ENCODE measurements around the gene PCNX2.

Gene PCNX2

GRCh38 chr1:233313434-233314155 lies 18.1 kb upstream of the PCNX2 start:
- H3K27ac ChIP-seq = no peak overlapping the region
- TF ChIP-seq CTCF (conservative IDR thresholded peaks at IDR 0.05) = no peak
- no peak for TF ChIP-seq ZFX (IDR thresholded peaks at IDR 0.05)

DNA sequence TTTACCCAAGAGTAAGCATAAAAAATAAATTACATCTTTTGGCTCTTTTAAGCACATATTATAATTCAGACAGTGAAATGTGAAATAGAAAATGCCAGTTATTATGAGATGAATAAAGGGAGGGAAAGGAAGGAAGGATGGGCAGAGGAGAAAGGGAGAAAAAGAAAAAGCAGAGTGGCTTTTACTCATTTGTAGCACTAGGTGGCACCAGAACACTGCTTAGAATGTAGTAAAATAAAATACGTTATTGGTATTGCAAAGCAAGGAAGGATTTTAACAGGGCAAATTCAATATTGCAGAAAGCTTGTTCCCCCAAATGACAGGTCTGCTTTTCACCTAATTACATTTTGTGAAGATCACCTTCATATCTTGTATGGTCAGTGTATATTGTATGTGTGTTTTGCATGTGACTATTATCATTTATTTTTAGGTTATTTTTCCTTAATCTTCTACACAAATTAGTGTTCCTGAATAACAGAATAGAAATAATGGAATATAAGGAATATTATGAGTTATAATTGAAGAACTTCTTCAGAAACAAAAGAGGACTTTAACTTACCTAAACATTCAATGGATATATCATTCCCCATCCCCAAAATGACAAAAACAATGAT lies 9.1 kb upstream of the PCNX2 start:
- H3K27ac ChIP-seq = no peak overlapping the region
- TF ChIP-seq CTCF (conservative IDR thresholded peaks at IDR 0.05) (peak; percentile 94), ZFX (IDR thresholded peaks at IDR 0.05) (no peak)

- TF ChIP-seq ZFX (IDR thresholded peaks at IDR 0.05) (no peak), CTCF (conservative IDR thresholded peaks at IDR 0.05) (no peak)
- H3K27ac ChIP-seq = no peak overlapping the region
Observed at GRCh38 chr1:233300326-233300725, 4.8 kb upstream of the PCNX2 start.

DNA sequence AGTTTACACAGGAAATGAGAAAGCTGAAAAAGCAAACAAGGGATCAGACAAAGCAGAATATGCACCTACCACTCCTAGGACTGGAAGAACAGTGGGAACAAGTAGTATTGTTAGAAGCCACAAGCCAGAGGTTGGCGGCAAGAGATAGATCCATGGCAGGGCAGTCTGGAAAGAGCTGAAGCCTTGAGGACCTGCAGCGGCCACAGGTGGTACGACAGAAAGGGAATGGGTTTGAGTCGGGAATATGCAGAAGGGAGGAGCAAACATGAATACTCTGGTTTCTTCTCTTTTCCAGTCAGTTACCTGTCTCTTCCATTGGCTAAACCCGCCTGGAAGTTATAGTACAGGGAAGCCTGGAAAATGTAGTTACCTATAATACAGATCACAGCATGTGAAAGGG lies 3.9 kb upstream of the PCNX2 start:
- TF ChIP-seq ZFX (IDR thresholded peaks at IDR 0.05) (no peak), CTCF (conservative IDR thresholded peaks at IDR 0.05) (no peak)
- no peak overlapping the region for H3K27ac ChIP-seq

DNA sequence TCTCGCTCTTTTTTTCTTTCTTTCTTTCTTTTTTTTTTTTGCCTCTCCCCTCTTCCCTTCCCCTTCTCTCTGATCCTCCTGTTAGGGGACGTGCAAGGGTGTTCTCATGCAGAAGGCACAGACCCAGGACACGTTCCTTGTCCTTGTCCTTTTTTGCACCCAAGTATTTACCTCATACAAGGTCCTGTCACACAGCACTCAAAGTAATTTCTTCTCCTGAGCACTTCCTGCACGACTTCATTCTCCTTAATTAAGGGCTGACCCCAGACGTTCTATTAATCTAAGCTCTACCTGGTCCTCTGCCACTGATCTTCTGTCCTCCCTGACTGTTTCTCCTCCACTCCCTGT lies 424 bp upstream of the PCNX2 start:
- H3K27ac ChIP-seq = peak overlapping the region; percentile 65

DNA sequence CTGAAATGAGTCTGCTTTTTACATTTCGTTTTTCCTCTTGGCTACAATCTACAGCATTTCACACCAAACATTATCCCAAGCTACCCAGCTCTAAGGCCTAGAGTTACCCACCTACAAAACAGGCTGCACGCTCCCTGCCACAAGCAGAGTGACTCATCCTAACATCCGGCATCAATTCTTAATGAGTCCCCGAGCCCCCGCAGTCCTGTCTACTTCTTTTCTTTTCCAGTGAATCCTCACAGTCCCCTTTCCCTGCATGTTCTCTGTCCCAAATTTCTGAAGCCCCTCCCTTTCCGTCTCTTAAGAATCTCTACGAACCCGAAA lies 650 bp downstream of the PCNX2 start:
- H3K27ac ChIP-seq = peak overlapping the region; percentile 65
- TF ChIP-seq CTCF (conservative IDR thresholded peaks at IDR 0.05) = no peak
- no peak for TF ChIP-seq ZFX (IDR thresholded peaks at IDR 0.05)

More for the DNA sequence above, 424 bp upstream of the PCNX2 start:
- TF ChIP-seq ZFX (IDR thresholded peaks at IDR 0.05) (no peak), CTCF (conservative IDR thresholded peaks at IDR 0.05) (no peak)

- TF ChIP-seq ZFX (IDR thresholded peaks at IDR 0.05) = no peak
- TF ChIP-seq CTCF (conservative IDR thresholded peaks at IDR 0.05) = no peak
- no peak overlapping the region for H3K27ac ChIP-seq
Observed at GRCh38 chr1:233293556-233294446, 1.7 kb downstream of the PCNX2 start.

Data from C4-2B (cell line).